Panc1 (cell line): ENCODE results near the gene SCAF8.

Source experiments
- POLR2AphosphoS5 ChIP-seq: IDR thresholded peaks from 2 replicates; pipeline ENCODE4 v1.6.1; 2012; ENCODE audit warnings: mild to moderate bottlenecking, low read depth, low read length, moderate library complexity
- TF ChIP-seq, protein P1 (sequence below): fragments of 450-650 bp; IDR thresholded peaks from 2 replicates; pipeline ENCODE4 v1.5.1; 2017; ENCODE audit warnings: mild to moderate bottlenecking

DNA sequence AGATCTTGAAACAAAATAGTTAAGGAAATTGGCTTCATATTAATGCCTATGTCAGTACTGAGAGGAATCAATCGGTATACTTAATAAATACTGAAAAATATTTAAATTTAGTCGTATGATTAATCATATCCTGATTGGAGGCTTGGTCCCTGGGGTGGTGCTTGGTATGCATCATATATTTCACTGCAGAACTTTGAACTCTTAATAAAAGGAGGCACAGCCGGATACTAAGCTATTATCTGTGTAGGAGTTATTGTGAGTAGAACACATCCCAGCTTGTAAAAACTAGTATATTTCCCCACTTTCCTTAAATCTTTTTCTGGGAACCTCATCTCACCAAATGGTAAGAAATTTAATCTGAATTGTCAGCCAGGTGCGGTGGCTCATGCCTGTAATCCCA, 42.4 kb upstream of the SCAF8 start:
- TF ChIP-seq, protein P1, sequence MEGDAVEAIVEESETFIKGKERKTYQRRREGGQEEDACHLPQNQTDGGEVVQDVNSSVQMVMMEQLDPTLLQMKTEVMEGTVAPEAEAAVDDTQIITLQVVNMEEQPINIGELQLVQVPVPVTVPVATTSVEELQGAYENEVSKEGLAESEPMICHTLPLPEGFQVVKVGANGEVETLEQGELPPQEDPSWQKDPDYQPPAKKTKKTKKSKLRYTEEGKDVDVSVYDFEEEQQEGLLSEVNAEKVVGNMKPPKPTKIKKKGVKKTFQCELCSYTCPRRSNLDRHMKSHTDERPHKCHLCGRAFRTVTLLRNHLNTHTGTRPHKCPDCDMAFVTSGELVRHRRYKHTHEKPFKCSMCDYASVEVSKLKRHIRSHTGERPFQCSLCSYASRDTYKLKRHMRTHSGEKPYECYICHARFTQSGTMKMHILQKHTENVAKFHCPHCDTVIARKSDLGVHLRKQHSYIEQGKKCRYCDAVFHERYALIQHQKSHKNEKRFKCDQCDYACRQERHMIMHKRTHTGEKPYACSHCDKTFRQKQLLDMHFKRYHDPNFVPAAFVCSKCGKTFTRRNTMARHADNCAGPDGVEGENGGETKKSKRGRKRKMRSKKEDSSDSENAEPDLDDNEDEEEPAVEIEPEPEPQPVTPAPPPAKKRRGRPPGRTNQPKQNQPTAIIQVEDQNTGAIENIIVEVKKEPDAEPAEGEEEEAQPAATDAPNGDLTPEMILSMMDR: no peak
- no peak for TF ChIP-seq POLR2AphosphoS5
